Activated CD8-positive, alpha-beta memory T cell treated with anti-CD3 and anti-CD28 coated beads for 48 hours (primary cell): ENCODE measurements around the gene GLYR1.

Experiments used
- DNase-seq, 3 experiments: peaks; one replicate each; pipeline ENCODE4 v3.0.0-alpha.2; 2020; ENCODE audit warnings: low read depth in 2 of 3, low spot score in 2 of 3

GLYR1 gene

GRCh38 chr16:4880006-4880580 is 33.0 kb upstream of the GLYR1 start:
- DNase-seq: no peak

GRCh38 chr16:4879049-4879448 is 32.0 kb upstream of the GLYR1 start:
- no peak for DNase-seq

- no peak for DNase-seq
These were observed 30.2 kb upstream of the GLYR1 start for GRCh38 chr16:4877380-4877685.

GRCh38 chr16:4876646-4877379 is 29.7 kb upstream of the GLYR1 start:
- DNase-seq: no peak

- no peak for DNase-seq
These were observed 27.6 kb upstream of the GLYR1 start for GRCh38 chr16:4874666-4875065.

DNA sequence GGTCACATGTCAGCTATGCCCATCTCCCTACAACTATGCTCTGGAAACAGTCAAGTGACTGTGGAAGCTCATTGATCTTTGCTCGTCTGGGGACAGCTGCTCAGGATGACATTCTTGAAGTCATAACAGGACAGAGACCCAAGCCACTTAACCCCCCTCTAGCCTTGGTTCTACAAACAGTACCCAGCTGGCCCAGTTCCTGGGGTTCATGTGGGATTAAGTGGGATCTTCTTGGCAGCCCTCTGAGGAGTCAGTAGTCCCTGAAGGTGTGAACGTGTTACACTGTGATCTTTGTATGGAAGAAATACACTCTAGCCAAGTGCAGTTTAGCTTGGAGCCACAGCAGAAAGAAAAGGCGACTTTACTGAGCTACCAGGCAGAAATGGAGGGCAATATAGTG is 26.0 kb upstream of the GLYR1 start:
- DNase-seq: no peak

DNA sequence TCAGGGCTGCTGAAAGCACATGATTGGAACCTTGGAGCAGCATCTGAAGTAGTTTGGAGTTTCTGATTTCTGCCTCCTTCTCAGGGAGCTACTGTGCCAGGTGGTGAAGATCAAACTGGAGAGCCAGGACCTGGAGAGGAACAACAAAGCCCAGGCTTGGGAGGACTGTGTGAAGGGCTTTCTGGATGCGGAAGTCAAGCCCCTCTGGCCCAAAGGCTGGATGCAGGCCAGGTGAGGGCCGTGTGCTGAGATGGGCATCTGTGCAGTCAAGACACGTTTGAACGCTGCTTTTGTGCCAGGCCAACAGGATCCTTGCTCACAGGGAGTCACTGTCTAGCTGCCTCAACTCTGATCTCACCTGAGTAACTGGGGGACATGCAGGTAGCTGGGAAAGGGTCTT is 24.0 kb upstream of the GLYR1 start:
- no peak for DNase-seq

GRCh38 chr16:4870138-4870671 is 23.1 kb upstream of the GLYR1 start:
- DNase-seq: no peak

GRCh38 chr16:4869147-4869805 is 22.2 kb upstream of the GLYR1 start:
- DNase-seq: no peak

DNA sequence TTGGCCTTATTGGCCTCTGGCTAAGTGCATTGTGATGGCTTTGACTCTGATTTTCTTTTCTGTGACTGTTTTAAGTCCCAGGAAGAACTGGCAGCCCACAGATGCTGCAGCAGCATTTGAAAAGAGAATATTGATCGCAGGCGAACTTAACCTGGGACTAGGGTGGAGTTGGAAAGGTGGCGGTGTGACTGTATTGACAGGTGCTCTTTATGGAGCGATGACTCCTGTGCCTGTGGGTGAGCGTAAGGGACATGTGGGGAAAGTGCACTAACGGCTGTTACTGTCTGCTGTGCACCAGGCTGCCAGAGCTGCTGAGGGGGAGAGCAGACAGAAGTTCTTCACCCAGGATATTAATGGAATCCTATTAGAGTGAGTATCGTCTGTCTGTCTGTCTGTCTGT is 21.4 kb upstream of the GLYR1 start:
- no peak for DNase-seq

GRCh38 chr16:4868026-4868425 is 20.9 kb upstream of the GLYR1 start:
- no peak for DNase-seq

DNA sequence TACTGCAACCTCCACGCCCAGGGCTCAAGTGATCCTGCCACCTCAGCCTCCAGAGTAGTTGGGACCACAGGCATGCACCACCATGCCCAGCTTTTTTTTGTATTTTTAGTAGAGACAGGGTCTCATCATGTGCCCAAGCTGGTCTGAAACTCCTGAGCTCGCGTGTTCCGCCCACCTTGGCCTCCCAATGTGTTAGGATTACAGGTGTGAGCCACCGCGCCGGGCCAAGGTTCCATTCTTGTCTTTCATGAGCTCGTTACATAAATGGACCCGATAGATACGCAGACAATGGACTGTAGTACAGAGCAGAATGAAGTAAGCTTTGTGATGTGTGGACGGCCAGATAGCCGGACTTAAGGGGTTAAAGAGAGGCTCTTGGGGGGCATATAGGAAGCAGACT is 19.5 kb upstream of the GLYR1 start:
- no peak for DNase-seq

GRCh38 chr16:4865231-4865860 is 18.3 kb upstream of the GLYR1 start:
- no peak for DNase-seq

- DNase-seq: no peak
These were observed 17.6 kb upstream of the GLYR1 start for GRCh38 chr16:4864728-4865127.

GRCh38 chr16:4862639-4863038 is 15.6 kb upstream of the GLYR1 start:
- no peak for DNase-seq

DNA sequence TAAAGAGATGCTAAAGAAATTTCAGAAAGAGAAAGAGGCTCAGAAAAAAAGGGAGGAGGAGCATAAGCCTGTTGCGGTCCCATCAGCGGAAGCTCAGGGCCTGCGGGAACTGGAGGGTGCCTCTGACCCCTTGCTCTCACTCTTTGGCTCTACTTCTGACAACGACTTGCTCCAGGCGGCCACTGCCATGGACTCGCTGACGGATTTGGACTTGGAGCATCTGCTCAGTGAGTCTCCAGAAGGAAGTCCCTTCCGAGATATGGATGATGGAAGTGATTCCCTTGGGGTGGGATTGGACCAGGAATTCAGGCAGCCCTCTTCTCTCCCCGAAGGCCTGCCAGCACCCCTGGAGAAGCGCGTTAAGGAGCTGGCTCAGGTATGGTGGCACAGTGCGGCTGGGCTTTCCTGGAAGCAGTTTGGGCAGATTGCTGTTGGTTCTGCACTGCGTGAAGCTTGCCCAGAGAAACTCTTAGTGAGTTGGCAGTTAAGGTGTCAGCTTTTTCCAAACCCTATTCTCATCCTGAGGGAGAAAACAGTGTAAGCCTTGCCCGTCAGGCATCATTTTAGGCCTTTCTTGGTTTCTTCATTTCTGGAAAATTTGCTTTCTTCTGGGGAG is 13.7 kb upstream of the GLYR1 start:
- DNase-seq: no peak

GRCh38 chr16:4859900-4860255 is 12.8 kb upstream of the GLYR1 start:
- DNase-seq: no peak

GRCh38 chr16:4859190-4859899 is 12.3 kb upstream of the GLYR1 start:
- DNase-seq: no peak

GRCh38 chr16:4855804-4856203 is 8.7 kb upstream of the GLYR1 start:
- DNase-seq: no peak

GRCh38 chr16:4855371-4855770 is 8.3 kb upstream of the GLYR1 start:
- DNase-seq: no peak

- DNase-seq: no peak
These were observed 5.3 kb upstream of the GLYR1 start for GRCh38 chr16:4852221-4852872.
